SK-N-MC (cell line): ENCODE measurements around the gene IDE.

ENCODE experiments used
- EZH2 ChIP-seq: fragments of 200-600 bp; sonication (generic); IDR thresholded peaks from one replicate; pipeline ENCODE4 v1.6.1; 2017; ENCODE audit warnings: antibody characterized with exemption
- FOXP2 ChIP-seq: optimal IDR thresholded peaks from 2 replicates; pipeline ENCODE3; 2011; ENCODE audit warnings: mild to moderate bottlenecking, moderate library complexity; ENCODE audit not compliant: insufficient read depth; ENCODE audit errors: extremely low read length, control extremely low read depth
- POLR2AphosphoS5 ChIP-seq: IDR thresholded peaks from 2 replicates; pipeline ENCODE4 v1.6.1; 2012; ENCODE audit warnings: mild to moderate bottlenecking, low read depth, low read length, borderline replicate concordance

DNA sequence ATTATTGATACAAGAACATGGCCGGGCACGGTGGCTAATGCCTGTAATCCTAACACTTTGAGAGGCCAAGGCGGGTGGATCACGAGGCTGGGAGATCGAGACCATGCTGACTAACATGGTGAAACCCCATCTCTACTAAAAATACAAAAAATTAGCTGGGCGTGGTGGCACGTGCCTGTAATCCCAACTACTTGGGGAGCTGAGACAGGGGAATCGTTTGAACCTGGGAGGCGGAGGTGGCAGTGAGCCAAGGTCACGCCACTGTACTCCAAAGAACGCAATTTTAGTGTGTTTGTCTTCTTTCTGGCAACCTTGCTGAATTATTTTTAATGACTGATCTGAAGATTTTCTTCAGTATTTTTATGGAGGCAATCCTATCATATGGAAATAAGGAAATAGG lies 46.2 kb downstream of the IDE start:
- TF ChIP-seq EZH2 = no peak
- TF ChIP-seq POLR2AphosphoS5 = no peak
- no peak for TF ChIP-seq FOXP2
